Stromal cell of bone marrow (primary cell): ENCODE results near the gene DNASE1L3.

Experiments used
- DNase-seq: peaks from one replicate; pipeline ENCODE4 v3.0.0-alpha.2; 2012; ENCODE audit warnings: low read depth

DNASE1L3 gene

DNA sequence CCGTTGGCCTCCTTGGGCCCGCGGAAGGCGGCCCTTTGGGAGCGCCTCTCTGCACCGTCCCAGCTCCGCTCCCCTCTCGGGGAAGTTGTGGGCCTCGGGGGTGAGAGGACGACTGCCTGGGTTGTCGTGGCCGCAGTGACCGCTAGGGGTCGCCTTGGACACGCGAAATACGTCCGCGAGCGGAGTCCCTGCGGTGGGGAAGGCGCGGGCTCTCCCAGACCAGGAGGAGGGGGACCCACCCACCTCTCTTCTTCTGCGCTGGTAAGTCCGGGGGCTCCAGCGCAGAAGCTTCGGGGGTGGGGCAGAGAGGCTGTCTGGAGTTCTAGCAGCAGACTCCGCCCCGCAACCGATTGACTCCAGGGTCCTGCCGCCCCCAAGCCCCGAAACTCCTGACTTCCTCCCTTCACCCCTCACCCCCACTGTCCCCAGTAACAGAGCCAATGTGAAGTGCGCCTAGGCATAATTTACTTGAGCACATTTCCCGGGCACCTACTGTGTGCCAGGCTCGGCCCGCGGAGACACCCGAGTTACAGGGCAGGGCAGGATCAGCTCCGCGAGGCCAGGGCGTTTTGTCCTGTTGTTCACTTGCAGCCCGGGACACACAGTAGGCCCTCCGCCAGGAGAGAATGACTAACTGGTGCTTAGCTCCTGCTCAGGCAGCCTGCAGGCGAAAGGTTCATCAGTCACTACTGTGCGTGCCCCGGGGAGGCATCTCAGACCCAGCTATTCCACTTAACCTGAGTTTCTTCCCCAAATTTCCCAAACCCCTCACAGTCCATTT is 32.8 kb downstream of the DNASE1L3 start:
- peak; percentile 53 for DNase-seq

DNA sequence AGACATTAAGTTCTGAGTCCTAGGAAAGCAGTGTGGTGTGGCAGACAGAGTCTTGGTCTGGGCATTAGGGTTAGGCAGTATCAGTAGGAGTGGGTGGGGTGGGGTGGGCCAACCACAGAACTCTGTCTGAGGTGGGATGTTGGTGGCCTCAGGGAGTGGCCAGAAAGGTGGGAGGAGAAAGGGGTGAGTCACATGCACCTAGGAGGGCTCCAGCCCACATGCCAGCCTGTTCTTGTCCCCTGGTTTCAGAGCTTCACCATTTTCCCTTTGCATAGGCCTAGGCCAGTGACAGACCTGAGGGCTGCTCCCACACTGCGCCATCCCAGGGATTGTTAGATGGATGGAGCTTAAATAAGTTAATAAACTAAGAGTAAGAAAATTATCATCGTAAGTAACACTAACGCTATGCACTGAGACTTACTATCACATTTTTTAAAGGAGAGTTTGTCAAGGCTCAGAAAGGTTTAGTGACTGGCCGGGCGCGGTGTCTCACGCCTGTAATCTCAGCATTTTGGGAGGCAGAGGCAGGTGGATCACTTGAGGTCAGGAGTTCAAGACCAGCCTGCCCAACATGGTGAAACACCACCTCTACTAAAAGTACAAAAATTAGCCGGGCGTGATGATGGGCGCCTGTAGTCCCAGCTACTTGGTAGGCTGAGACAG is 33.8 kb downstream of the DNASE1L3 start:
- DNase-seq: no peak

DNA sequence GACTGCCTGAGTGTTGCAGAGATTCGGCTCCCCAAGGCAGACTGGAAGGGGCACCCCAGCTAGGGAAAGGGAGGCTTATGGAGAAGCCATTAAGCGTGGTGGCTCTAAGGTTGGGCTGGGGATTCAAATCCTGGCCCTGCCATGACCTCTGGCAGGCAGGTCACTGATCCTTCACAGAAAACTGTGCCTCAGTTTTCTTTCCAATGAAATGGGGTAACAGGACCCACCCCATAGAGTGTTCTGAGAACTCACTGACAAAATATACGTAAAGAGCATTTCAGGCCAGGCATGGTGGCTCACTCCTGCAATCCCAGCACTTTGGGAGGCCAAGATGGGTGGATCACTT is 34.6 kb downstream of the DNASE1L3 start:
- no peak for DNase-seq

DNA sequence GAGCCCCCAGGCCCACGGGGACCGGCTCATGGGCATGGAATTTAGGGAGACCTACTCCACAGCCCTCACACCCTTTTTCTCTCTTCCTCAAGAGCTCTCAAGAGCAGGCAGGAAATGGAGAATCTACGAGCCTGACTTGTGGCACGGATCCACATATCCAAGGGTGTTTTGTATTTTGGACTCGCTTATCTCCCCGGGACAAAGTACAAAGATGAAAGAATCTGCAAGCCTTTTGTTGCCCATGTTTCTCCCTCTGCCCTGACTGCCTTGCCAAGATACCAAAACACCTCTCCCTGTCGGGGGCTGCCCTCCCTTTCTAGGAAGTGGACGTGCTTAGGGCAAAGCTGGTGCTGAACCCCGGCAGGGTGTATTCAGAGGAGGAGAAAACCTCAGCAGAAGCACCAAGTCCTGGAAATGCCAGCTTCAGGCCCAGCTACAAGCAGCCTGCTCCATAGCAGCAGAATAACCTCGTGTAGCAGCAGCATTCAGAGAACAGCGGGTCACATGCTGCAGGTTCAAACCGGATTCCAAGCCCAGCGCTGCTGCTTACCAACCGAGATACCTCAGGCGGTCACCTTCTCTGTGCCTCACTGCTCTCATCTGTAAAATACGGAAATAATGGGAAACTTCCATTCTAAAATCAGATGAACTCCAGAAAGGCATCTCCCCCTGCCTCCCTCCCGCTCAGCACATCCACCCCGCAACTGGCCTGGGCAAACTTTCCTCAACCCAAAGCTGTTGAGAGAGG is 35.2 kb downstream of the DNASE1L3 start:
- DNase-seq: no peak

DNA sequence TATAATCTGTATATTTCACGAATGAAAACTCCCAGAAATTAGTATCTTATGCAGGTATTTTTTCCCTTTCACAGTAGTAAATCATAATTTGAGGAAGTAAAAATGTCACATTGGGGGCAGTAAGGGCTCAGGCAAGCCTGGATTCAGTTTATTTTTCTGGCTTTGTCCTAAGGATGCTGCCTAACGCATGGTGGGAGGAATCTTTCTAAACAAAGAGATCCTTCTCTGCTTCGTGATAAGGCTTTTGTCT is 35.7 kb downstream of the DNASE1L3 start:
- no peak for DNase-seq

DNA sequence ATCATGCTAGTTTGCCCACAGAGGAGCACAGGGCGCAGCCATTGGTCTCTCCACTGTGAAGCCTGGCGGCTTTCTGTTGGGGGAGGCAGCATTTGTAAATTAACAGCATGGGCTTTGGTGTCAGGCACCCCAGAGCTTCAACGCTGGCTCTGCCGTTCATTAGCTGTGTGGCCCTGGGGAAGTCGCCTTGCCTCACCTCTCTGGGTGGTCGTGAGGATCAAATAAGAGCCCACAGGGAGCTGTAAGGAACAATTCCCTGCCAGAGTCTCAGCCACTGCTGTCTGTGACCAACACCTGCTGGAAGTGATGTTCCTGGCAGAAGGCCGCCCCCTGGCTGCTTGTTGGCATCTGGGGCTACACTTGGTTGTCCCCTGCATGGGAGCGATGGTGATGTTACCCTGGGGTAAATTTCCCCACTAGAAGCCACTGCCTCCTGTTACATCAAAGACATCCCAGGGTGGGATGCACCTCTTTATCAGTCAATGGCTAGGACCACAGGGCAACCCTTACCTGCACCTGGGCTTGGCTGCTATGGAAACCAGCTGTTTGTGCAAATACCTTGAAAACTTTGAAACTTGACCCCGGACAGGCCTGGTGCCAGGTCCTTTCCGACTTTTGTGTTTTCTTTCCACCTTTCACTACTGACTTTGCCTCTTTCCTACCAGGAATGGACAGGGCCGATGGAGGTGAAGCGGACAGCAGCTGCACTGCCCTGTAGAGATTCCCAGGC is 36.9 kb downstream of the DNASE1L3 start:
- DNase-seq: no peak

DNA sequence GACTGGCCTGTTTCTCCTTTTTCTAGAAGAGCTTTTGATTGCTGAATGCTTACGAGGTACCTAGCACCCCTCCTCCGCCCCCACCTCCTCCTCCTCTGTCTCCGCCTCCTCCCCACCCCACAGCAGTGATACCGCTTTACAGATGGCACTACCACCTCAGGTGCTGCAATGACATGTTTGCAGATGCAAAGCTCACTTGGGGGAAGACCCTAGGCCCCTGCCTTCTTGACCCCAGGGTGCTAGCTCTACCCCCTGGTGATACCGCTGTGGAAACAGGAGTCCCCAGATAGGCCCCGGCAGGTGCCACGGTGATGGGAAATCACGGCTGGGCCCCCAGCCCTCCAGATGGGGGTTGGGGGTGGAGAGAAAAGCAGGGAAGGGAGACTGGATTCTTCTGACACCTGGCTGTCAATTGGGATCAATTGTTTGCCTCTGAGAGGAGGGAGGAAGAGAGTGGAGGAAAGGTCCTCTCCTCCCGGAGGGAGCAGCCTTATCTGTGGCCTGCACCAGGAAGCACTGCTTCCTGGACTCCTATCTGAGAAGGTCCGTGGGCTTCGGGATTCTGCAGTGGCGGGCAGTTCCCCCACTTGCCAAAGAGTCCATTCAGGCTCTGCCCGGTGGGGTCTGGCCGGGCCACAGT is 37.6 kb downstream of the DNASE1L3 start:
- DNase-seq: no peak

DNA sequence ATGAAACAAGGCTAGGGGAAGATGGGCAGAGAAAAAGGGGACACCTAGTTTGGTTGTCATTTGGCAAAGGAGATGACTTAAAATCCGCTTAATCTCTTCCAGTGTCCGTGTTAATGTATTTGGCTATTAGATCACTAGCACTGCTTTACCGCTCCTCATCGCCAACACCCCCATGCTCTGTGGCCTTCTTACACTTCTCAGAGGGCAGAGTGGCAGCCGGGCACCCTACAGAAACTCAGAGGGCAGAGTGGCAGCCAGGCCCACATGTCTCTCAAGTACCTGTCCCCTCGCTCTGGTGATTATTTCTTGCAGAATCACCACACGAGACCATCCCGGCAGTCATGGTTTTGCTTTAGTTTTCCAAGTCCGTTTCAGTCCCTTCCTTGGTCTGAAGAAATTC is 39.6 kb downstream of the DNASE1L3 start:
- no peak for DNase-seq

DNA sequence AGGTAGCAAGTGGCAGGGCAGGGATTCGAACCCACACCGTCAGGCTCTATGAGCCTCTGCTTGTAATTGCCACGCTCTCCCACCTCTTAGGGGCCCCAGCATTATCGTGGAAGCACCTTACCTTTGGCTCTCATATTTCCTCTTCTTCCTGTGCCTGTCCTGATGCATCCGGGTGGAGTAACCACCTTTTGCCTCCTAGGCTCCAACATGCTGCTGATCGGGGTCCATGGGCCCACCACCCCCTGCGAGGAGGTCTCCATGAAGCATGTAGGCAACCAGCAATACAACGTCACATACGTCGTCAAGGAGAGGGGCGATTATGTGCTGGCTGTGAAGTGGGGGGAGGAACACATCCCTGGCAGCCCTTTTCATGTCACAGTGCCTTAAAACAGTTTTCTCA is 40.4 kb downstream of the DNASE1L3 start:
- DNase-seq: no peak

DNA sequence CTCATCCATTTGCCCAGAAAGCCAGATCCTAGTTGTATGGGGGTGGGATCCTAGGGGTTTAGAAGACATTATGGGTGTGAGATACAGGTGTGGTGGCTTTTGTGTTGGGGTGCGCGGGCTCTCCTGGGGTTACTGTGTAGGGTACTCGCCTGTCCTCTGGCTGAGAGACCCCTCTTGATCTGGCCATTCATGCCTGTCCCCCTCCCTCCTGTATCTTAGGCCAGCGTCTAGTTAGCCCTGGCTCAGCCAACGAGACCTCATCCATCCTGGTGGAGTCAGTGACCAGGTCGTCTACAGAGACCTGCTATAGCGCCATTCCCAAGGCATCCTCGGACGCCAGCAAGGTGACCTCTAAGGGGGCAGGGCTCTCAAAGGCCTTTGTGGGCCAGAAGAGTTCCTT is 41.4 kb downstream of the DNASE1L3 start:
- no peak for DNase-seq

DNA sequence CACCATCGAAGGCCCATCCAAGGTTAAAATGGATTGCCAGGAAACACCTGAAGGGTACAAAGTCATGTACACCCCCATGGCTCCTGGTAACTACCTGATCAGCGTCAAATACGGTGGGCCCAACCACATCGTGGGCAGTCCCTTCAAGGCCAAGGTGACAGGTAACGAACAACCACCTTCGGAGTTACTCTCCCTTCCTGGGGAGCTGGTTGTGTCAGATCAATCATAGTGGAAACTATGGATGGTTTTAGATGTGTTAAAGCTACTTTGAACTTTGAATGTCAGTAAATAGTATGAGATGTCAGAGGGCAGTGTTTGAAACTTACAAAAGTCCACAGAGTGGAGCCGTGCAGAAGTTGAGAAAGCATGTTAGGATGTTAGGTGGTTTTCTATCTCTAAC is 42.3 kb downstream of the DNASE1L3 start:
- DNase-seq: no peak

DNA sequence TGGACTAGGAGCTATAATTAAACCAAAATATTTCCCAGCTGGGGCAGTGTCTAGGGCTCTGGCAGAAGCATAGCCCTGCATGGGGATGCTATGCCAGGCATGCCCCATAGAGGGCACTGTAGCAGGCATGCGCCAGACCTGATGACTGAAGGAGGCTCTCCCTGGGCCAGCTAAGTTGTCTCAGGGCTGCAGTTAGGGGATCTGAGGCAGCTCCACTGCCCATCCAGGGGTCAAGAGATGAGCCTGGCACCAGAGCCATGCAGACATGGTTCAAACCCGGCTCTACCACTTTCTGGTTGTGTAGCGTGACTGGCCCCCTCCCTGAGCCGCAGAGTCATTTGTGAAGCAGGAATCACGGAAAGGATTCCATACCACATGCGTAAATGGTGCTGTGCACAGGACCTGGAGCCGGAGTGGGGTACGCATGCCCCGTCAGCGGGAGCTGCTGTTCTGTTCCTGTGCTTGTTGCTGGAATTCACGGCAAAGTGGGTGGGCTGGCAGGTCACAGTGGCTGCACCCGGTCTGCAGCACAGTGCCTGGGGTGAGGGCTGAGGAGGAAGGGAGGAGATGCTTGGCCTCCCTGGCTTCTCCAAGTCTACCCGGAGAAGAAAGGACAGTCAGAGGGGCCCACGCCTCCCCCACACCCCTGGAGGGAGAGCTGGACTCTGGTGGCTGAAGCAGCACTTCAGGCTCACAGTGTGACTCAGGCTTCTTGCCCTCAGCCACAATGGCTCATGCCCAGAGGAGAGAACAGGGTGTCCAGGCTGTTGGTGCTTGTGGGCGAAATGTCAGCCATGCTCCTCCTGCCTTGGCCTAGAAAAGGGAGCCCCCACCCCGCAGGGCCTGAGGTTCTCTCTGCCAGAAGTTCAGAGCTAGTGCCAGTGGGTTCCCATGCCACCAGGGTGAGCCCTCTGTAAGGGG is 43.1 kb downstream of the DNASE1L3 start:
- peak; percentile 37 for DNase-seq

DNA sequence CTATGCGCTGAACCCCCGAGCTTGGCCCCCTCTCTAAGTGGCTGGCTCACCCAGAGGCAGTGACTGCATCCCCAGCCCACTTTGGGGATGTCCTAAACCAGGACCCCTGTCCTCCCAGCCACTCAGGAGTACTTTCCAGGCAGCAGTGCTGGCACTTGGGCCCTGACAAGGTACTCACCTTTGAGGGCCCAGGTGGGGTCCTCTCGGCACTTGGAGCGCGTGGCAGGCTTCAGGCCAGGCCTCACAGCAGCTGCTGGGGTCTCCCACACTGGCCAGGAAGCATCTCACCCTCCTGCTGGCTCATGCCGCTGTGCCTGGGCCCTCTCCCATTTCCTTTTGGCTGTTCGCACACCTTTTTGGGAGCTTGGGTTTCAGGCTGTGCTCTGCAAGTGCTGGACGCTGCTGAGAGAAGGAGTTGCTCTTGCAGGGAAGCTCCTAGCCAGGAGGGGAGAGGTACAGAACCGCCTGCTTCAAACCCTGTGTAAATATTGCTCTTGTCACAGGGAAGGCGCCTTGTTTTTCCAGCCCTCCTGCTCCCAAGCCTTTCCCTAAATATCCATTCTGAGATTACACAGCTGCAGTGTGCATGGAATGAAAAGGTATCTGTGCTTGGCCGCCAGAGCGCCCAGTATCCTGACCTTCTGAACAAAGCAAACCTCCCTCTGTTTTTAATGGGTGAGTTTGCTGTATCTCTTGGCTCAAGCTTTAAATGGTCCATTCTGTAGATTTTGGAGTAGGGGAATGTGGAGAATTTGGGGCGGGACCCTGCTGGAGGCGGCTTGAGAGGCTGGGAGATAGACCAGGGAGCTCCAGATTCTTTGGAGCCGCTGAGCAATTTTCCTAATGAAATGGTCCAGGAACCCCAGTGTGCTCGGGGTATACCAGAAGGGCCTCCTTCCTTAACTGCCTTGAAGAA is 45.6 kb downstream of the DNASE1L3 start:
- DNase-seq: no peak

DNA sequence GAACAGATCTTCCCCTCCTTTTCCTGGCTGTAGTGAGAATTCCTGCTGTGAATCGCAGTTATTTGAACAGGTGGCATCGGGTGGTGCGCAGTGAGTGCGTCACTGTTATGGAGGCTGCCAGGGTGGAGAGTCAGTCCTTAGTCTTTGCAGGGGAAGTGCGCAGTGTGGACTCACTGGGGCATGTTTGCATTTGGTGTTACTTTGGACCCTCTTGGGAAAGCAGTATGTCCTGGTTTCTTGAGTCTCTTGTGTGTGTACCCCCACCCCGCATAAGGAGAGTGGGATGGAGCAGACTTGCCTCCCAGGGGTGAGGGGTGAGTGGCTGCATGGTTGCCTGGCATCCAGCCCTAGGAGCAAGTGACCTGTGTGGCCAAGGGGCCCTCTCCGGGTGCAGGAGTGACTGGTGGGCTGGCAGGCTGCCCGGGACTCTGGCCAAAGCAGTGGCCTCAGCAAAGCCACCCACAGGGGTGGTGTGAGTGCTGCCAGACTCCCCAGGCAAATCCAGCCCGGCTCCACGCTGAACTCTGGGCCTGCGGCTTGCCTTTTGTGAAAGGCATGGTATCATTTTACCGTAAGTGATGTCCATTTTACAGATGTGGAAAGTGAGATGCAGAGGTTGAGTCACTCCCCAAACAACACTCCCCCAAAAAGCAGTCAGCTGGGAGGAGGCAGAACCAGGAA is 46.4 kb downstream of the DNASE1L3 start:
- DNase-seq: no peak

DNA sequence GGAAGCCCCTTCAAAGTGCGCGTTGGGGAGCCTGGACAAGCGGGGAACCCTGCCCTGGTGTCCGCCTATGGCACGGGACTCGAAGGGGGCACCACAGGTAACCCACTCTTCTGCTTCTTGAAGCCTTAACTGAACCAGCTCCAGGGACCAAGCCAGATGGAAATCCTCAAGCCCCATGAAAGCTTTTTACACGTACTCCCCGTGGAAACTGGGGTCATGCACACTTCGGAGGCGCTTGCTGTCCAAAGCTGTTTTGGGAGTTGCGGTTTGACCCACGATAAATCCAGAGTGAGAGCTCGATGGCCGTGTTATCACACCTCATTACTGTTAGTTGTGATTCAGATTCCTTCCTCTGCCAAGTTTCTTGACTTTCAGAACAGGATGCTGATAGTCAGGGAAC is 47.5 kb downstream of the DNASE1L3 start:
- DNase-seq: no peak

DNA sequence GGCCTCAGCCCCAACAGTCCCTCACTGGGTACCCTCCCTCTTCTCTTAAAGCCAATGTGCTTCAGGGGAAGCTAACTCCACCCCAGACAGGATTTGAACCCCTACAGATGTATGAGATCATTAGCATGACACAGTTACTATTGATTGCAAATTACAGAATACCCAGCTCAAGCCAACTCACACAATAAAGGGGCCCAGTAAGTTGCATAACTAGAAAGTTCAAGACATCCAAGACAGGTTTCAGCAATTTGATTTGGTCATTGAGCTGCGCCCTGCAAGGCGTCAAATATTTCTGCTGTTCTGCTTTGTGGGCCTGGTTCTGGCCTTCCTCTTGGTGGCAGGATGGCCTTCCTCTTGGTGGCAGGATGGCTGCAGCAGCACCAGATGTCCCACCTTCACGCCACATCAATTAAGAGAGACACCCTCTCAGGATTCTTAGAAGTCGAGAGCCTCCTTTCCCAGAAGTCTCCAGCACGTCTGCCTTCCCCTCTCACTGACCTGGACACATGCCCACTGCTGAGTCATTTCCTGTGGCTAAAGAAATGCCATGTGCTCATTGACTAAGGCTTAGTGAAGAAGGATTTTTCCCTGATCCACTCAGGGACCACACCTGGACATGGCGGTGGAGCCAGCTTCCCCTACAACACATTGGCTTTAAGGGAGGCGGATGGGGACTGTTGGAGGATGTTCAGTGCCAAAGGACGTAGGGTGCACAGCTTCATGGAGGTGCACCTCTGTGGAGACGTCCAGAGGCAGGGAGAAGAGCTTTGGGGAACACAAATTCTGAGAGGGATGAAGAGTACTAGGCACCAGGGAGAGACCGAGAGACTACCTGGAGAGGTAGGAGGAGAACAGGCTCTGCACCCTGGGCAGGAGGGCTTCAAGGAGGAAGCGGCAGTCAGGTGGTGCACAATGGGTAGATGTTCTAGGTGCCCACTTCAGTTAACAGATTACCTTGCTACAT is 49.1 kb downstream of the DNASE1L3 start:
- DNase-seq: peak; percentile 83

DNA sequence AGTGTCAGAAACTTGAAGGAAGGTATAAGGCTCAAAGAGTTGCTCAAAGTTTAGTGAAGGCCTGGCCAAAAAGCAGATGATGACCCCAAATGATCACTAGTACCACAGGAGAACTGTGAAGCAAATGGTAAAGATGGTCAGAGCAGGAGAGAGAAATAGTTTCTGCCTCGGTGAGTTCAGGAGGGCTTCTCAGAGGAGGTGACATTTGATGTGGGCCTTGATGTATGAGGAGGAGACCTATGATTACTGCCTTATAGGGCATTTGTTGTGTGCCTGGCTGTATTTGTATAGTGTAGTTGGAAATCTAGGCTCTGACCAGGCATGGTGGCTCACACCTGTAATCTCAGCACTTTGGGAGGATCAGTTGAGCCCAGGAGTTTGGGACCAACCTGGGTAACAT is 50.4 kb downstream of the DNASE1L3 start:
- no peak for DNase-seq

DNA sequence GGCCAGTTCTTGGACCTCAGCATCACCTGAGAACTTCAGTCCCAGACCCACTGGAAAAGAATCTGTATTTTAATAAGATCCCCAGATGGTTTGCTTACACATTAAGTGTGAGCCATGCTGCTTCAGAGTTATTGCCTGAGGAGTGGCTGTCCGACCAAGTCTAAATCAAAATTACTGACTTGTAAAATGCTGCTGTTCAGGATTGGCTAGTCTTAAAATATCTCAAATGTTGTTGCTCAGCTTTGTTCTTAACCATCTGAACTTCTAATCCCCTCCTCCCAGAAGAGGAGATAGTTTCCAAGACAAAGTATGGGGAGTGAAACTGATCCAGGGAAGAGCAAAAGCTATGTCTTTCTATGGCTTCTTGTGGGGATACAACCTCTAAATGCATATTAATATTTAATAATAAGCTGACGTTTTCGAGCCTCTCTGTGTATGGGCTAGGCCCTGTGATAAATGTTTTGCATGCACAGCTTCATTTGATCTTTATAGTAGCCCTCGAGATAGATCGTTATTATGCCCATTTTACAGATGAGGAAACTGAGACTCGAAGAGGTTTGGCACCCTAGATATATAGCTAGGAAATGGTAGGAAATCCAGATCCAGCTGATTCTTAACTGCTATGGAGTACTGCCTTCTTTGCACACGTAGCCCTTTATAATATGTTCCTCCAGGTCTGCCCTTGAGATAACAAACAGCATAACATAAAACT is 52.2 kb downstream of the DNASE1L3 start:
- no peak for DNase-seq
